Nephron progenitor cell (in vitro differentiated cells): ENCODE results near the gene TEAD3.

Experiments used
- DNase-seq: peaks from one replicate; pipeline ENCODE4 v3.0.0; 2021
- H3K27ac Mint-ChIP-seq: 2 replicates; pipeline ENCODE4 v1.8.0; 2021; ENCODE audit warnings: mild to moderate bottlenecking, moderate library complexity, mixed read lengths
- H3K27me3 Mint-ChIP-seq: 2 replicates; pipeline ENCODE4 v1.8.0; 2021; ENCODE audit warnings: mild to moderate bottlenecking, low read depth, mixed read lengths; ENCODE audit not compliant: poor library complexity
- H3K36me3 Mint-ChIP-seq: 2 replicates; pipeline ENCODE4 v1.8.0; 2021; ENCODE audit warnings: low read depth, mixed read lengths
- H3K4me1 Mint-ChIP-seq: 2 replicates; pipeline ENCODE4 v1.8.0; 2021; ENCODE audit warnings: mixed read lengths
- H3K4me3 Mint-ChIP-seq: 2 replicates; pipeline ENCODE4 v1.8.0; 2021; ENCODE audit warnings: mild to moderate bottlenecking, moderate library complexity, mixed read lengths
- H3K9me3 Mint-ChIP-seq: 2 replicates; pipeline ENCODE4 v1.8.0; 2021; ENCODE audit warnings: mild to moderate bottlenecking, moderate library complexity, mixed read lengths
- CTCF ChIP-seq: fragments of 200-600 bp; sonication (generic); IDR thresholded peaks from 2 replicates; pipeline ENCODE4 v1.5.0; 2021; ENCODE audit warnings: antibody characterized with exemption

TEAD3 gene

GRCh38 chr6:35508027-35508426 is 11.1 kb upstream of the TEAD3 start:
- H3K36me3 Mint-ChIP-seq, result no peaks in the 10 kb centered on the region
- no peak overlapping the region for H3K4me3 Mint-ChIP-seq
- no peak overlapping the region for H3K27ac Mint-ChIP-seq
- no peak for DNase-seq
- no peaks in the 10 kb centered on the region for H3K9me3 Mint-ChIP-seq
- no peak for TF ChIP-seq CTCF
- peaks cover 15% of the 10 kb centered on the region for H3K27me3 Mint-ChIP-seq
- peaks cover 65% of the 10 kb centered on the region for H3K4me1 Mint-ChIP-seq

GRCh38 chr6:35507221-35507620 is 10.3 kb upstream of the TEAD3 start:
- Mint-ChIP-seq H3K27me3 (peaks cover 15% of the 10 kb centered on the region), H3K27ac (no peak overlapping the region), H3K4me1 (peaks cover 63% of the 10 kb centered on the region), H3K4me3 (no peak overlapping the region), H3K9me3 (no peaks in the 10 kb centered on the region), H3K36me3 (no peaks in the 10 kb centered on the region)
- no peak for TF ChIP-seq CTCF
- DNase-seq, result no peak

- Mint-ChIP-seq H3K36me3 (no peaks in the 10 kb centered on the region), H3K4me1 (peaks cover 63% of the 10 kb centered on the region), H3K4me3 (peak overlapping the region; percentile 36), H3K9me3 (no peaks in the 10 kb centered on the region), H3K27ac (no peak overlapping the region), H3K27me3 (peaks cover 15% of the 10 kb centered on the region)
- no peak for TF ChIP-seq CTCF
- DNase-seq, result no peak
Measured at GRCh38 chr6:35506536-35506935, 9.7 kb upstream of the TEAD3 start.

- H3K4me3 Mint-ChIP-seq, result peak overlapping the region; percentile 36
- H3K36me3 Mint-ChIP-seq, result no peaks in the 10 kb centered on the region
- no peaks in the 10 kb centered on the region for H3K9me3 Mint-ChIP-seq
- H3K4me1 Mint-ChIP-seq, result peaks cover 62% of the 10 kb centered on the region
- no peak for TF ChIP-seq CTCF
- DNase-seq, result no peak
- H3K27ac Mint-ChIP-seq, result no peak overlapping the region
- H3K27me3 Mint-ChIP-seq, result peaks cover 12% of the 10 kb centered on the region
Measured at GRCh38 chr6:35505999-35506412, 9.1 kb upstream of the TEAD3 start.

- Mint-ChIP-seq H3K9me3 (no peaks in the 10 kb centered on the region), H3K27me3 (peaks cover 12% of the 10 kb centered on the region), H3K4me1 (peaks cover 62% of the 10 kb centered on the region), H3K27ac (no peak overlapping the region), H3K36me3 (no peaks in the 10 kb centered on the region), H3K4me3 (no peak overlapping the region)
- no peak for DNase-seq
- no peak for TF ChIP-seq CTCF
Measured at GRCh38 chr6:35503534-35503933, 6.7 kb upstream of the TEAD3 start.

- Mint-ChIP-seq H3K4me1 (peaks cover 52% of the 10 kb centered on the region), H3K36me3 (no peaks in the 10 kb centered on the region), H3K27me3 (peaks cover 8% of the 10 kb centered on the region), H3K9me3 (no peaks in the 10 kb centered on the region), H3K4me3 (no peak overlapping the region), H3K27ac (peak overlapping the region; percentile 27)
- no peak for TF ChIP-seq CTCF
- no peak for DNase-seq
Measured at GRCh38 chr6:35501784-35502183, 4.9 kb upstream of the TEAD3 start.
